Measurements from ENCODE around the gene PJA1.

DNA sequence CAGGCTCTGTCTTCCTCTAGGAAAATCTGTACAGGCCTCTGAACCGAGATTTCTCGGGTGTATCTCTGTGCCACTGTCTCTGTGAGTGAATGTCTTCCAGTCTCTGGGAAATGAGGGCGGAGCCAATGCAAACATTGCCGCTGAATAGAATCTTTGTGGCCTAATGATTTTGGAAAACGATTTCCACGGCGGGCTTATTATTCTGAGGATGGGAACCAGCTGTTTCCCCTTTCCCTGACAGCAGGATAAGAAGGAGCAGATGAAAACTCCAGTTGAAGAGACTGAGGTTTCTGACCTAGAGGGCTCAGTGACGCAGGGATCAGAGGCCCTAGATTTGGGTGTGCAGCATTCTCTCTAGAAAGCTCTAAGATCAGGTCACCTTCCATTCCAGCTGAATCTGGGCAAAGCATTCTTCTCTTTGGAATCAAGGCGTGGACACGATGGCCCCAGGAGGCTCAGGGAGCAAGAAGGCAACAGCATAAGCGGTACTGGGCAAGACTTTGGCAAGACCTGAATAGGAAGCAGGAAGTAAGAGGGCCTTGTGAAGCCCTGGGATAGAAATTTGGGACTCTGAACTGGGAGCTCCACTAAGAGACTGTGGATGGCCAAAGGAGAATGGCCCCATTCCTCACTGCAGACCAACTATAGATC is 47.3 kb downstream of the PJA1 start:
- TF ChIP-seq CTCF (IDR thresholded peaks at IDR 0.05 in 4 of 5, conservative IDR thresholded peaks at IDR 0.05 in 1 of 5) (no peak), POLR2A (IDR thresholded peaks at IDR 0.05) (no peak)

Measured in gastrocnemius medialis (tissue), 4 donors.